SK-N-SH (cell line): ENCODE results near the gene SNTG2.

Experiments
- CTCF ChIP-seq: fragments of 200-600 bp; sonication (generic); IDR thresholded peaks from 2 replicates; pipeline ENCODE4 v1.6.1; 2017; ENCODE audit warnings: antibody characterized with exemption, mild to moderate bottlenecking, moderate library complexity
- EP300 ChIP-seq, 2 experiments: IDR thresholded peaks; 2 replicates each; pipeline versions ENCODE4 v1.4.0 to v1.6.1; 2012; ENCODE audit warnings: borderline replicate concordance in 1 of 2, low read depth in 1 of 2, low read length in 1 of 2
- IRF3 ChIP-seq: fragments of 150-350 bp; IDR thresholded peaks from 2 replicates; pipeline ENCODE4 v1.6.1; 2016; ENCODE audit warnings: mild to moderate bottlenecking, low read depth, low read length
- NRF1 ChIP-seq: IDR thresholded peaks from 2 replicates; pipeline ENCODE4 v1.6.1; 2012; ENCODE audit warnings: low read depth, mild to moderate bottlenecking, low read length
- RCOR1 ChIP-seq: fragments of 150-350 bp; IDR thresholded peaks from 2 replicates; pipeline ENCODE4 v1.6.1; 2017; ENCODE audit warnings: antibody characterized with exemption, low read length
- TAF1 ChIP-seq: IDR thresholded peaks from 2 replicates; pipeline ENCODE4 v1.6.1; 2012; ENCODE audit warnings: low read depth, mild to moderate bottlenecking, low read length, moderate library complexity, borderline replicate concordance
- TEAD4 ChIP-seq: IDR thresholded peaks from 2 replicates; pipeline ENCODE4 v1.4.0; 2012; ENCODE audit warnings: mild to moderate bottlenecking, borderline replicate concordance; ENCODE audit not compliant: insufficient read depth
- USF1 ChIP-seq: IDR thresholded peaks from 2 replicates; pipeline ENCODE4 v1.4.0; 2012; ENCODE audit warnings: low read depth, borderline replicate concordance

- TF ChIP-seq EP300 (IDR thresholded peaks at IDR 0.05; ENCODE audit: borderline replicate concordance in 1 of 2, low read depth in 1 of 2, low read length in 1 of 2), result no peak
- TF ChIP-seq TEAD4, result no peak
- no peak for TF ChIP-seq NRF1
- TF ChIP-seq IRF3, result no peak
- TF ChIP-seq TAF1, result no peak
- TF ChIP-seq CTCF, result no peak
- TF ChIP-seq USF1, result no peak
- TF ChIP-seq RCOR1, result no peak
Measured at GRCh38 chr2:929925-930324, 20.7 kb upstream of the SNTG2 start.
